ENCODE data around the gene IDUA. TPM values are rescaled to one million over a fixed set of nuclear protein-coding genes. Genes with fewer than 3 reads are reported as not detected.

Gene IDUA
- total RNA-seq, 1 donor from 2014 or later, result 5.8 TPM

- H3K4me3 ChIP-seq (ENCODE audit: low read depth, low read length), result no peak overlapping the region
- TF ChIP-seq CTCF (conservative IDR thresholded peaks at IDR 0.05; ENCODE audit: low read depth, low read length), result no peak
- no peak for DNase-seq (ENCODE audit: low read depth)
These were observed 33.8 kb upstream of the IDUA start for GRCh38 chr4:952881-953573.

DNA sequence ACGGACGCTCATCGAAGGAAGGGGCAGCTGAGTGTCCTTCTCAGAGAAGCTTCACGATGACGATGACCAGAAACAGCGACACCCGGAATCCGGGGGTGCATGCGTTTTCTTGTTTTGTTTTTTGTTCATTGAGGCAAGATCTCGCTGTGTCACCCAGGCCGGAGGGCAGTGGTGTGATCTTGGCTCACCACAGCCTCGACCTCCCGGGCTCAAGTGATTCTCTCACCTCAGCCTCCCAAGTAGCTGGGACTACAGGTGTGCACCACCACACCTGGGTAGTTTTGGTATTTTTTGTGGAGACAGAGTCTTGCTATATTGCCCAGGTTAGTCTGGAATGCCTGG is 33.3 kb upstream of the IDUA start:
- DNase-seq (ENCODE audit: low read depth), result no peak
- H3K4me3 ChIP-seq (ENCODE audit: low read depth, low read length), result no peak overlapping the region
- no peak for TF ChIP-seq CTCF (conservative IDR thresholded peaks at IDR 0.05; ENCODE audit: low read depth, low read length)

- no peak for TF ChIP-seq CTCF (conservative IDR thresholded peaks at IDR 0.05; ENCODE audit: low read depth, low read length)
- DNase-seq (ENCODE audit: low read depth), result no peak
- H3K4me3 ChIP-seq (ENCODE audit: low read depth, low read length), result no peak overlapping the region
These were observed 32.4 kb upstream of the IDUA start for GRCh38 chr4:954211-955020.

- DNase-seq (ENCODE audit: low read depth), result no peak
- no peak for TF ChIP-seq CTCF (conservative IDR thresholded peaks at IDR 0.05; ENCODE audit: low read depth, low read length)
These were observed 31.5 kb upstream of the IDUA start for GRCh38 chr4:955161-955921.

DNA sequence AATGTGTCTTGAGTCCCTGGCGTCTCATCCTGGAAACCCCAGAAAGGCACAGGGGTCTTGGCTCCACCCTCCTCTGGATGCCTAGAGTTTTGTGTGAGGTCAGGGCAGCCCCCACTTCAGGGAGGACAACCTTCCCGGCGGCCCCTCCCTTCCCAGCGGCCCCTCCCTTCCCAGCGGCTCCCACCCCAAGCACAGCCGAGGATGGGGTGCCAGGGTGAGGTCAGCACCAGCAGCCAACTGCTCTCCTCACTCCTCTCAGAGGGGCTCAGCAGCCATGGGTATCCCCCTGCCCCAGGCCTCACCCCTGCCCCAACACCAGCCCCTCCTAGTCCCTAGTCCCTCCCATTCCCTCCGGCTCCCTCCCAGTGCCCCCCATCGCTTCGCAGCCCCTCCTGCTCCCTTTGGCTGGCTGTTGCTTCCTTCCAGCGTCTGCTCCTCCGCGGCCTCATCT is 30.9 kb upstream of the IDUA start:
- no peak overlapping the region for H3K4me3 ChIP-seq (ENCODE audit: low read depth, low read length)
- no peak for DNase-seq (ENCODE audit: low read depth)
- no peak for TF ChIP-seq CTCF (conservative IDR thresholded peaks at IDR 0.05; ENCODE audit: low read depth, low read length)

More at GRCh38 chr4:955161-955921, 31.5 kb upstream of the IDUA start:
- H3K4me3 ChIP-seq (ENCODE audit: low read depth, low read length), result no peak overlapping the region

DNA sequence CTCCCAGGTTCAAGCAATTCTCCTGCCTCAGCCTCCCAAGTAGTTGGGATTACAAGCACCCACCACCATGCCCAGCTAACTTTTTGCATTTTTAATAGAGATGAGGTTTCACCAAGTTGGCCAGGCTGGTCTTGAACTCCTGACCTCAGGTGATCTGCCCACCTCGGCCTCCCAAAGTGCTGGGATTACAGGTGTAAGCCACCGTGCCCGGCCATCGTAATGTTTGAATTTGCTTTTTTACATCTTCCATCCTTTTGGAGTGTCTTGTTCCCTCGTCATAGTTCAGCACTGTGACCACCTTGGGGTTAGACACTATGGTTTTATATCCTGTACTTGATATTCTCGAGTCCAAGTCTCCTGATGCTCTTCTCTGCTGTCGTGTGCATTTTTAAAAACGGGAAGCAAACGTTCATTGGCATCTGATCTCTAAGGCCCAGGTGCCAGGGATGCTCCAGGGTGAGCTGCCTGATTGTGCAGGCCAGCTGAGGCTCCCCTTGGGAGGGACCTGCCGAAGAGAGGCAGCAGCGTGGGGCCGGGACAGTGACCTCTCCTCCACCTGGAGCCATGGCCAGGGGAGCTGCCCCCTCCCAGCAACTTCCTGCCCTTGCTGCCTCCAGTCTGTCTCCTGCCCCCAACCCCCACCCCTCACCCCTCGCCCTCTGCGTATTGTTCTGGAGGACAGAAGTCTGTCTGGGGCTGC is 30.2 kb upstream of the IDUA start:
- no peak overlapping the region for H3K4me3 ChIP-seq (ENCODE audit: low read depth, low read length)
- no peak for DNase-seq (ENCODE audit: low read depth)
- TF ChIP-seq CTCF (conservative IDR thresholded peaks at IDR 0.05; ENCODE audit: low read depth, low read length), result no peak
